MM.1S (cell line): ENCODE results near the gene MRM3.

Source experiments
- DNase-seq: peaks from one replicate; pipeline ENCODE4 v3.0.0-alpha.2; 2015
- H2AFZ ChIP-seq: fragments of 300-600 bp; sonication (generic); 2 replicates; pipeline ENCODE4 v1.6.0; 2016; ENCODE audit warnings: antibody characterized with exemption, low read length
- H3F3A ChIP-seq: fragments of 300-600 bp; sonication (generic); 2 replicates; pipeline ENCODE4 v1.6.1; 2016; ENCODE audit warnings: mild to moderate bottlenecking, antibody characterized with exemption, low read length, moderate library complexity, mixed read lengths; ENCODE audit not compliant: insufficient read depth
- H3K27ac ChIP-seq: fragments of 300-600 bp; sonication (generic); 2 replicates; pipeline ENCODE4 v1.5.1; 2016; ENCODE audit warnings: mild to moderate bottlenecking, low read length
- H3K27me3 ChIP-seq: fragments of 300-600 bp; sonication (generic); replicated peaks from 2 replicates; pipeline ENCODE4 v1.6.0; 2016; ENCODE audit warnings: low read length; ENCODE audit not compliant: insufficient read depth
- H3K36me3 ChIP-seq: fragments of 300-600 bp; sonication (generic); replicated peaks from 2 replicates; pipeline ENCODE4 v1.6.1; 2016; ENCODE audit warnings: mild to moderate bottlenecking, low read length, mixed read lengths; ENCODE audit not compliant: insufficient read depth
- H3K4me1 ChIP-seq: fragments of 300-600 bp; sonication (generic); 2 replicates; pipeline ENCODE4 v1.6.1; 2016; ENCODE audit warnings: low read length, mixed read lengths
- H3K4me2 ChIP-seq: fragments of 300-600 bp; sonication (generic); 2 replicates; pipeline ENCODE4 v1.6.0; 2016; ENCODE audit warnings: low read depth, low read length
- H3K4me3 ChIP-seq: fragments of 300-600 bp; sonication (generic); 2 replicates; pipeline ENCODE4 v1.5.1; 2016; ENCODE audit warnings: low read length, mixed read lengths
- H3K79me2 ChIP-seq: fragments of 300-600 bp; sonication (generic); 2 replicates; pipeline ENCODE4 v1.6.1; 2016; ENCODE audit warnings: mixed run types, low read length, mixed read lengths
- H3K9ac ChIP-seq: fragments of 300-600 bp; sonication (generic); 2 replicates; pipeline ENCODE4 v1.6.1; 2016; ENCODE audit warnings: low read length, mixed read lengths
- H3K9me2 ChIP-seq: fragments of 300-600 bp; sonication (generic); replicated peaks from 2 replicates; pipeline ENCODE4 v1.6.1; 2016; ENCODE audit warnings: mild to moderate bottlenecking, low read length, mixed read lengths; ENCODE audit not compliant: insufficient read depth
- H3K9me3 ChIP-seq: fragments of 300-600 bp; sonication (generic); replicated peaks from 2 replicates; pipeline ENCODE4 v1.6.1; 2016; ENCODE audit warnings: mild to moderate bottlenecking, low read length, mixed read lengths; ENCODE audit not compliant: insufficient read depth
- H4K20me1 ChIP-seq: fragments of 300-600 bp; sonication (generic); 2 replicates; pipeline ENCODE4 v1.6.1; 2016; ENCODE audit warnings: mild to moderate bottlenecking, low read length, moderate library complexity, mixed read lengths; ENCODE audit not compliant: insufficient read depth
- CTCF ChIP-seq: fragments of 300-600 bp; sonication (generic); IDR thresholded peaks from 2 replicates; pipeline ENCODE4 v1.5.1; 2016; ENCODE audit warnings: antibody characterized with exemption, low read length, mixed read lengths
- EZH2 ChIP-seq: fragments of 300-600 bp; sonication (generic); optimal IDR thresholded peaks from 2 replicates; pipeline ENCODE3; 2017; ENCODE audit warnings: low read depth, mild to moderate bottlenecking, antibody characterized with exemption, low read length, mixed read lengths
- EZH2phosphoT487 ChIP-seq: fragments of 300-600 bp; sonication (generic); IDR thresholded peaks from 2 replicates; pipeline ENCODE4 v1.6.1; 2018; ENCODE audit warnings: antibody characterized with exemption, low read length

Gene MRM3

DNA sequence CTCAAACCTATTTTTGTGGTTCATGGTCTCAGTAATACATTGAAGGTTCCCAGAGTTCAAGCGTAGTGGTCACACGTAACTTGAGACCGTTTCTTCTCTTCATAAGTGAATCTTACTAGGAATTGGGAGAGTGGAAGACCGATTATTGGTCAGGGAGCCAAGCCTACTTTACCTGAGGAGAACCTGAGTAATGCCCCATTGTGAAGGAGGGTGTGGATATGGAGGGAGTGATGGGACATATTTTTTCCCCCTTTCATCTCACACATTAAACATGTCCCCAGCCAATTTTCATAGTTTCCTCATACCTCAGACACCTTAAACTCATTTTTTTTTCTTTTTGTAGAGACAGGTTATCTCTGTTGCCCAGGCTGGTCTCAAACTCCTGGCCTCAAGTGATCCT, 39.0 kb upstream of the MRM3 start:
- peaks cover 36% of the 10 kb centered on the region for H3K79me2 ChIP-seq
- no peak overlapping the region for H3K9ac ChIP-seq
- H4K20me1 ChIP-seq: no peaks in the 10 kb centered on the region
- no peak for DNase-seq
- no peaks in the 10 kb centered on the region for H3K4me1 ChIP-seq
- H3K27me3 ChIP-seq: no peaks in the 10 kb centered on the region
- peaks cover 20% of the 10 kb centered on the region for H3K36me3 ChIP-seq
- H3K9me3 ChIP-seq: no peaks in the 10 kb centered on the region
- TF ChIP-seq EZH2 (no peak), CTCF (no peak), EZH2phosphoT487 (no peak)
- H3K4me3 ChIP-seq: no peak overlapping the region
- no peak overlapping the region for H3K27ac ChIP-seq
- H3K4me2 ChIP-seq: no peak overlapping the region
- H2AFZ ChIP-seq: no peak overlapping the region
- no peaks in the 10 kb centered on the region for H3K9me2 ChIP-seq
- no peaks in the 10 kb centered on the region for H3F3A ChIP-seq

GRCh38 chr17:744937-745336, 37.2 kb upstream of the MRM3 start:
- H3K9me2 ChIP-seq: no peaks in the 10 kb centered on the region
- no peak overlapping the region for H3K4me3 ChIP-seq
- no peak for DNase-seq
- H3F3A ChIP-seq: no peaks in the 10 kb centered on the region
- no peak overlapping the region for H3K27ac ChIP-seq
- no peaks in the 10 kb centered on the region for H3K9me3 ChIP-seq
- no peak overlapping the region for H3K4me2 ChIP-seq
- no peak overlapping the region for H3K9ac ChIP-seq
- H3K4me1 ChIP-seq: no peaks in the 10 kb centered on the region
- H4K20me1 ChIP-seq: no peaks in the 10 kb centered on the region
- no peak overlapping the region for H2AFZ ChIP-seq
- H3K27me3 ChIP-seq: no peaks in the 10 kb centered on the region
- H3K79me2 ChIP-seq: peaks cover 48% of the 10 kb centered on the region
- no peak for TF ChIP-seq EZH2
- no peak for TF ChIP-seq CTCF
- TF ChIP-seq EZH2phosphoT487: no peak
- H3K36me3 ChIP-seq: peaks cover 20% of the 10 kb centered on the region

- Histone ChIP-seq H2AFZ (no peak overlapping the region), H3F3A (no peaks in the 10 kb centered on the region), H3K9me3 (no peaks in the 10 kb centered on the region), H3K36me3 (peaks cover 20% of the 10 kb centered on the region), H3K27ac (no peak overlapping the region), H3K4me1 (peaks cover under 1% of the 10 kb centered on the region; the same call in 1 of the 2 replicates), H3K4me3 (no peak overlapping the region), H3K4me2 (no peak overlapping the region), H4K20me1 (no peaks in the 10 kb centered on the region), H3K9me2 (no peaks in the 10 kb centered on the region), H3K9ac (no peak overlapping the region), H3K27me3 (no peaks in the 10 kb centered on the region), H3K79me2 (peaks cover 53% of the 10 kb centered on the region)
- no peak for TF ChIP-seq EZH2phosphoT487
- no peak for TF ChIP-seq CTCF
- no peak for TF ChIP-seq EZH2
- DNase-seq: no peak
These were observed 36.7 kb upstream of the MRM3 start for GRCh38 chr17:745406-745805.
